Muscle of leg (tissue), 11 donors: ENCODE results near the gene TRDN. TPM values are rescaled to one million over a fixed set of nuclear protein-coding genes. Genes with fewer than 3 reads are reported as not detected.
"Not testable (repeated sequence)": the region's sequence is repeated elsewhere in the genome, so short reads cannot be mapped to it uniquely, and the experiment has no call there.

Experiments
- DNase-seq: peaks from one replicate; pipeline ENCODE4 v3.0.0; 2013
- H3K27ac ChIP-seq: one replicate; pipeline ENCODE4 v1.5.1; 2013; ENCODE audit warnings: mild to moderate bottlenecking, low read length, control low read depth
- H3K27me3 ChIP-seq: one replicate; pipeline ENCODE4 v1.6.1; 2013; ENCODE audit warnings: low read length; ENCODE audit not compliant: control insufficient read depth, insufficient read depth
- H3K36me3 ChIP-seq: one replicate; pipeline ENCODE4 v1.6.1; 2013; ENCODE audit warnings: low read length; ENCODE audit not compliant: control insufficient read depth, insufficient read depth
- H3K4me1 ChIP-seq: one replicate; pipeline ENCODE4 v1.6.1; 2013; ENCODE audit warnings: low read length; ENCODE audit not compliant: control insufficient read depth, insufficient read depth
- H3K4me3 ChIP-seq: one replicate; pipeline ENCODE4 v1.5.1; 2013; ENCODE audit warnings: low read length, control low read depth
- H3K9me3 ChIP-seq: replicated peaks from 2 replicates; pipeline ENCODE4 v1.6.1; 2013; ENCODE audit warnings: low read depth, low read length; ENCODE audit not compliant: control insufficient read depth
- WGBS: methylation state at CpG from one replicate; pipeline ENCODE4 v1.1.5; 2013; ENCODE audit warnings: missing lambda C conversion rate; ENCODE audit not compliant: insufficient coverage; 5-methylcytosine and 5-hydroxymethylcytosine counted together
- polyA plus RNA-seq, 8 donors: library from polyadenylated mRNA; unstranded; fragments of 120-200 nt; gene quantifications; one replicate each; pipeline versions ENCODE4 v1.2.1 to v1.2.3, GENCODE V29; 2013; ENCODE audit warnings: inconsistent platforms in 1 of 8, low replicate concordance in 1 of 8; ENCODE audit not compliant: insufficient read length in 8 of 8, insufficient read depth in 1 of 8
- total RNA-seq: library from RNA; stranded (reverse); fragments of 120-200 nt; gene quantifications from one replicate; pipeline ENCODE4 v1.2.4, GENCODE V29; 2013

The TRDN gene
- total and polyA plus RNA-seq, 9 donors, result 97.2 to 223 (median 169) TPM

GRCh38 chr6:123288649-123289048 lies 348.1 kb downstream of the TRDN start:
- Histone ChIP-seq H3K27me3 (no peaks in the 10 kb centered on the region), H3K4me1 (no peaks in the 10 kb centered on the region), H3K9me3 (no peaks in the 10 kb centered on the region), H3K4me3 (no peak overlapping the region), H3K36me3 (no peaks in the 10 kb centered on the region), H3K27ac (no peak overlapping the region)
- WGBS, result no CpG with 5 or more reads among the region's 1 CpG
- DNase-seq, result no peak

DNA sequence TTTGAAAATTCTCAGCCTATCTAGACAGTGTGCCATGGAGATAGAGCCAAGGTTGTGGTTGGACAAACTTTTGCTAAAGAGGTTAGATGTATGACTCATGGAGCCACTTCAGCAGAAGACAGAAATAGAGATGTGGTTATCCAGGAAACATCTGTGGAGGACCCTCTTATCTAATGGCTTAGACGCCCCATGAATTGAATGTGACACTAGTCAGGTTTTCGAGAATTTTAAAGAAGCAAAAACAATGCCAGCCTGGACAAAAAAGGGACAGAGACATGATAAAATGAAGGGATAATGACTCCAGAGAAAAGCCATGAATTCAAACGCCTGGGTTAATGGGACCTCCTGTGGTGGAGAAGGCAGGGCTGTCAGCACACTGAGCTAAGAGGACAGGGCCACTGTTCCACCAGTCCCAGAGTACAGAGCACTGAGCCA lies 360.2 kb downstream of the TRDN start:
- Histone ChIP-seq H3K4me1 (no peaks in the 10 kb centered on the region), H3K27me3 (no peaks in the 10 kb centered on the region), H3K4me3 (no peak overlapping the region), H3K9me3 (no peaks in the 10 kb centered on the region), H3K27ac (no peak overlapping the region), H3K36me3 (no peaks in the 10 kb centered on the region)
- WGBS, result 39% methylated on average over 3 of the region's 3 CpGs
- no peak for DNase-seq

GRCh38 chr6:123263981-123264380 lies 372.8 kb downstream of the TRDN start:
- Histone ChIP-seq H3K36me3 (no peaks in the 10 kb centered on the region), H3K4me1 (no peaks in the 10 kb centered on the region)
- WGBS, result 86% methylated on average over 2 of the region's 5 CpGs

GRCh38 chr6:123240626-123241025 lies 396.1 kb downstream of the TRDN start:
- Histone ChIP-seq H3K9me3 (no peaks in the 10 kb centered on the region), H3K27me3 (no peaks in the 10 kb centered on the region), H3K4me3 (no peak overlapping the region), H3K4me1 (no peaks in the 10 kb centered on the region), H3K36me3 (no peaks in the 10 kb centered on the region), H3K27ac (no peak overlapping the region)
- no peak for DNase-seq
- WGBS, result no CpG with 5 or more reads among the region's 1 CpG

More at GRCh38 chr6:123263981-123264380, 372.8 kb downstream of the TRDN start:
- no peak overlapping the region for H3K27ac ChIP-seq
- DNase-seq, result no peak
- no peaks in the 10 kb centered on the region for H3K9me3 ChIP-seq
- no peaks in the 10 kb centered on the region for H3K27me3 ChIP-seq
- no peak overlapping the region for H3K4me3 ChIP-seq

- H3K4me3 ChIP-seq, result no peak overlapping the region
- no peaks in the 10 kb centered on the region for H3K27me3 ChIP-seq
- 100% methylated on average over 1 of the region's 4 CpGs for WGBS
- H3K36me3 ChIP-seq, result no peaks in the 10 kb centered on the region
- H3K9me3 ChIP-seq, result no peaks in the 10 kb centered on the region
- H3K27ac ChIP-seq, result no peak overlapping the region
- no peaks in the 10 kb centered on the region for H3K4me1 ChIP-seq
- DNase-seq, result no peak
Observed at GRCh38 chr6:123233336-123233735, 403.4 kb downstream of the TRDN start.

- H3K9me3 ChIP-seq, H3K4me3 ChIP-seq, H3K27ac ChIP-seq, H3K27me3 ChIP-seq, H3K4me1 ChIP-seq, H3K36me3 ChIP-seq, DNase-seq: not testable (repeated sequence)
- WGBS, result no CpG with 5 or more reads among the region's 2 CpGs
Observed at GRCh38 chr6:123227789-123228188, 409.0 kb downstream of the TRDN start.

GRCh38 chr6:123226398-123226797 lies 410.4 kb downstream of the TRDN start:
- H3K9me3 ChIP-seq, result no peaks in the 10 kb centered on the region
- H3K4me1 ChIP-seq, result no peaks in the 10 kb centered on the region
- H3K4me3 ChIP-seq, result no peak overlapping the region
- WGBS, result no CpG with 5 or more reads among the region's 3 CpGs
- no peak overlapping the region for H3K27ac ChIP-seq
- H3K27me3 ChIP-seq, result no peaks in the 10 kb centered on the region
- no peaks in the 10 kb centered on the region for H3K36me3 ChIP-seq
- DNase-seq, result peak; percentile 12

DNA sequence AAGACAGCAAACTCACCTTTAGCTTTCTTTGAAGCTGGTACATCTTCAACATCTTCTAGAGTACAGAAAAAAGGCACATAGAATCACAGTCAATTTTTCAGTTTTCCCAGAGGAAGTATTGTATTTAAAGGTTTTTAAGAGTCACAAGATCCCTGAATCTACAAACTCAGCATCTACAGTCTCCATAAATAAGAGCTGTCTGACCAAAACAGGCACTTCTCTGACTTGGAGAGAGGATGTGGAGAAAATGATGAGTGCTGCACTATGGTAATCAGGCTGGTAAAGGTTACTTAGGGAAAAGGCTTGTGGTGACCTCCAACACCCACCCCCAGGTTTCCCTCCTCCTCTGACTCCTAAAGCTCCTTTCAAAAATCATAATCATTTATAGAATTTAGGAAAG lies 412.7 kb downstream of the TRDN start:
- Histone ChIP-seq H3K4me3 (no peak overlapping the region), H3K36me3 (no peaks in the 10 kb centered on the region)
- DNase-seq, result no peak

DNA sequence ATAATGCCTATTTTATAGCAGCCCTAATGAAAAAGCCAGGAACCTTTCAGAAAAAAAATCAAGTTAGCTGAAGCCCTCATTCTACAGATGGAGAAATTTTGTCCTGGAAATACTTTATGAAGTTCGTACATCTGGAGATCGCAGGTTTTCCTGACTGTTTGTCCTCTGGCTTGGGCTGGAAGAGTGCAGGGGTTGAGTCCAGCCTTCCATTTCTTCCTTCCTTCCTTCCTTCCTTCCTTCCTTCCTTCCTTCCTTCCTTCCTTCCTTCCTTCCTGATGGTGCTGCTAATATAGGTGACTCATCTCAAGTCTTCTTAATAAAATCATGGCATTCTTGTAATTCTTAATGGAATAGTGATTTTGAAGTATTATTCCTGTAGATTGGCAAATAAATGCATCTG lies 413.3 kb downstream of the TRDN start:
- no peak for DNase-seq
- Histone ChIP-seq H3K27me3 (no peaks in the 10 kb centered on the region), H3K27ac (no peak overlapping the region), H3K9me3 (no peaks in the 10 kb centered on the region), H3K4me3 (no peak overlapping the region), H3K36me3 (no peaks in the 10 kb centered on the region), H3K4me1 (no peaks in the 10 kb centered on the region)
- WGBS, result no CpG with 5 or more reads among the region's 2 CpGs

More for the DNA sequence above, 412.7 kb downstream of the TRDN start:
- H3K4me1 ChIP-seq, result no peaks in the 10 kb centered on the region
- H3K9me3 ChIP-seq, result no peaks in the 10 kb centered on the region
- no peak overlapping the region for H3K27ac ChIP-seq
- H3K27me3 ChIP-seq, result no peaks in the 10 kb centered on the region

- WGBS, result 69% methylated on average over 2 of the region's 4 CpGs
- Histone ChIP-seq H3K36me3 (no peaks in the 10 kb centered on the region), H3K4me3 (no peak overlapping the region), H3K9me3 (no peaks in the 10 kb centered on the region), H3K27ac (no peak overlapping the region), H3K27me3 (no peaks in the 10 kb centered on the region), H3K4me1 (no peaks in the 10 kb centered on the region)
- DNase-seq, result no peak
Observed at GRCh38 chr6:123215211-123215610, 421.5 kb downstream of the TRDN start.

- Histone ChIP-seq H3K4me3 (no peak overlapping the region), H3K4me1 (no peaks in the 10 kb centered on the region), H3K36me3 (no peaks in the 10 kb centered on the region), H3K9me3 (no peaks in the 10 kb centered on the region), H3K27ac (no peak overlapping the region), H3K27me3 (no peaks in the 10 kb centered on the region)
- WGBS, result no CpG with 5 or more reads among the region's 2 CpGs
- no peak for DNase-seq
Observed at GRCh38 chr6:123214433-123214832, 422.3 kb downstream of the TRDN start.
